SK-N-SH treated with all-trans-retinoic acid at 6 μM for 48 hours (cell line): ENCODE results near the gene JCAD.

ENCODE experiments used
- ARNTL ChIP-seq: fragments of 450-650 bp; formaldehyde crosslinking; IDR thresholded peaks from 2 replicates; pipeline ENCODE4 v1.5.0; 2020; ENCODE audit warnings: low read depth, mild to moderate bottlenecking, moderate library complexity, borderline replicate concordance
- PATZ1 ChIP-seq: fragments of 250-450 bp; sonication (Bioruptor Pico); IDR thresholded peaks from 2 replicates; pipeline ENCODE4 v1.8.0; 2020; ENCODE audit warnings: mild to moderate bottlenecking, moderate library complexity, borderline replicate concordance
- RARB ChIP-seq: fragments of 250-450 bp; sonication (Bioruptor Pico); IDR thresholded peaks from 2 replicates; pipeline ENCODE4 v1.8.0; 2021; ENCODE audit warnings: mild to moderate bottlenecking, moderate library complexity
- TOX ChIP-seq: fragments of 250-450 bp; sonication (Bioruptor Pico); IDR thresholded peaks from 2 replicates; pipeline ENCODE4 v1.8.0; 2021; ENCODE audit warnings: mild to moderate bottlenecking, moderate library complexity, borderline replicate concordance
- ZC3H10 ChIP-seq: fragments of 250-450 bp; sonication (Bioruptor Pico); IDR thresholded peaks from 2 replicates; pipeline ENCODE4 v1.5.1; 2021; ENCODE audit warnings: mild to moderate bottlenecking, moderate library complexity
- ZFP3 ChIP-seq: fragments of 250-450 bp; sonication (Bioruptor Pico); IDR thresholded peaks from 2 replicates; pipeline ENCODE4 v1.5.0; 2020; ENCODE audit warnings: mild to moderate bottlenecking, moderate library complexity
- ZFP30 ChIP-seq: fragments of 450-650 bp; formaldehyde crosslinking; IDR thresholded peaks from 2 replicates; pipeline ENCODE4 v1.5.0; 2022; ENCODE audit warnings: mild to moderate bottlenecking, moderate library complexity
- ZNF70 ChIP-seq: fragments of 450-650 bp; formaldehyde crosslinking; IDR thresholded peaks from 2 replicates; pipeline ENCODE4 v1.5.0; 2020; ENCODE audit warnings: mild to moderate bottlenecking, moderate library complexity

GRCh38 chr10:30072068-30072467 lies 12.7 kb upstream of the JCAD start:
- no peak for TF ChIP-seq ZFP3 (CRISPR knock-in tag)
- TF ChIP-seq ARNTL (CRISPR knock-in tag), result no peak
- no peak for TF ChIP-seq ZNF70 (CRISPR knock-in tag)
- TF ChIP-seq ZFP30 (CRISPR knock-in tag), result no peak
- no peak for TF ChIP-seq ZC3H10 (CRISPR knock-in tag)
- no peak for TF ChIP-seq PATZ1 (CRISPR knock-in tag)
- no peak for TF ChIP-seq TOX (CRISPR knock-in tag)
- TF ChIP-seq RARB (CRISPR knock-in tag), result no peak
